ENCODE data around the gene SRSF5.
"Not testable (repeated sequence)": the region's sequence is repeated elsewhere in the genome, so short reads cannot be mapped to it uniquely, and the experiment has no call there.

The SRSF5 gene

GRCh38 chr14:69766984-69767368 lies at the start of gene SRSF5:
SRSF5 (plus strand) TSS chr14:69767142; CDS start chr14:69768157, 1,015 bp downstream.
- DNase-seq = peak; percentile 94

- not testable (repeated sequence) for DNase-seq
Measured at GRCh38 chr14:69718614-69719013, 48.3 kb upstream of the SRSF5 start.

- DNase-seq = no peak
Measured at GRCh38 chr14:69719501-69719951, 47.4 kb upstream of the SRSF5 start.

- no peak for DNase-seq
Measured at GRCh38 chr14:69720912-69721311, 46.0 kb upstream of the SRSF5 start.

DNA sequence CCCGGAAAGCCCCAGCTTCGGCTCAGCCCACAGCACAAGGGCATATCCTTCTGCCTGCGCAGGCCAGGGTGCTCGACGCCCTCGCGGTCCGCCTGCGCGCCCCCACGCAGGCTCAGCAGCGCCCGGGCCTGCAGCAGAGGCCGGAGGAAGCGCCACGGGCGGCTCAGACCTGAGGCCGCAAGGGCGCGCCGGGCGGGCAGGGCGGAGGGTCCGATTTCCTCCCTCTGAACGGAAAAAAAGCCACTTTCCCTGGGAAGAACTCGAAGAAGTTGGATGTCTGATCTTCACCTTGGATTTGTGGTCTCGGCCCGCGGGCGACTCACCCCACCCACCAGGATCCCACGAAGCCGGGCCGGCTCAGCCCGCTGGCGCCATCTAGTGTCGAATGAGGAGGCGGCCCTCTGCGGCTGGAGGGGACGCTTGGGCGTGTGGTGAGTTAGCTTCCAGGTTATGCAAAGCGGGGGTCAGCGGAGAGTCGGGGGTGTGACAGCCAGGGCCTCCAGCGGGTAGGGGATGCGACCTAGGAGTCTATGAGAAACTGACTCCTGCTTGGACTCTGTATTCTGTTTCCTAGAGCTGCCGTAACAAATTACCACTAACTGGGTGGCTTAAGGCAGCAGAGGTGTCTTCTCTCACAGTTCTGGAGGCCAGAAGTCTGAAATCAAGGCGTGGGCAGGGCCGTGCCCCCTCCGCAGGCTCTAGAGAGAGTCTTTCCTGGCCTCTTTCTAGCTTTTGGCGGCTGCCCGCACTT lies 40.0 kb upstream of the SRSF5 start:
- DNase-seq = peak; percentile 85

DNA sequence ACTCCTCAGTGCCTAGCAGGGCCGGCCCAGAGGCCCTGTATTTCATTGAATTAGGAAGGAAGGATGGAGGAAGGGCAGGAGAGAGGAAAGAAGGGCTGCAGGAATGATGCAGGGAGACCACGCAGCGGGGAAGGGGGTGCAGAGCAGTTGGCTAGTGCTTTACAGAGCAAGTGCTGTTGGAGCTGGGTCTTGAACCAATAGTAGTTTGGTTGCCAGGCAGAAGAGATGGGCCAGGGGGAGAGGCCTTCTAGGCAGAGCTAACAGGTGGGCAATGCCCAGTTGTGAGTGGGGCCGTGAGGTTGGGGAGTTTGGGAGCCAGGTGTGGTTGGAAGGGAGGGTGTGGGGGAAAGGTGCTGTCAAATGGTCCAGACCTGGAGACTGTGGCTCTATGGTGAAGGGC lies 39.1 kb upstream of the SRSF5 start:
- no peak for DNase-seq

- not testable (repeated sequence) for DNase-seq
Measured at GRCh38 chr14:69731919-69732598, 34.9 kb upstream of the SRSF5 start.

DNA sequence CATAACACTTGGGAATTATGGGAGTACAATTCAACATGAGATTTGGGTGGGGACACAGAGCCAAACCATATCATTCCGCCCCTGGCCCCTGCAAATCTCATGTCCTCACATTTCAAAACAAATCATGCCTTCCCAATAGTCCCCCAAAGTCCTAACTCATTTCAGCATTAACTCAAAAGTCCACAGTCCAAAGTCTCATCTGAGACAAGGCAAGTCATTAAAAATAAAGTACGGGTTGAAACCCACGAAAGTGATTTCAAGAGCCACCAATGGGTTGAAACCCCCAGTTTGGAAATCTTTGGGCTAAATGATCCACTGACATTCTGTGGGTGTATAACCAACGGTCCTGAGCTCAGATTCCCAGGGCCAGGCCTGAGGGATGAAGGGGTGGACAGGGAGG lies 30.5 kb upstream of the SRSF5 start:
- not testable (repeated sequence) for DNase-seq

- DNase-seq = no peak
Measured at GRCh38 chr14:69741055-69741454, 25.9 kb upstream of the SRSF5 start.

DNA sequence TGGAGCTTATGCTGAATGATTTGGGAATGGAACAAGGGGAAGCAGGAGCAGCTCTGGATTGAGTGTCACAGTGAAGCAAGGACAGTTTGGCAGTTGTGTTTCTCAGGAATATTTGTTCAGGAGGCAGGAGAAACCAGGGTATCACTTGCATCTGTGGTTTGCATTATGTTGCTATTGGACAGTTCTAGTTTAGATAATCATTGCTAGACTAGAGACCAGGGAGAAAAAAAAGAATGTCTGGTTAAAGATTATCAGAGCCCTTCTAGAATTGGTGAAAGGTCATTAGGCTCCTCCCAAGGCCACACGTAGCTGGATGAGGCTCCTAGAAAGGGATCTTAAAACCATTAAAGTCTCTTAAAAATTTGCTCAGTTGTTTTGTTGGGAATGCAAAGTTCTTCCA lies 17.0 kb upstream of the SRSF5 start:
- no peak for DNase-seq

- DNase-seq = no peak
Measured at GRCh38 chr14:69750495-69750894, 16.4 kb upstream of the SRSF5 start.

GRCh38 chr14:69752773-69753172 lies 14.2 kb upstream of the SRSF5 start:
- DNase-seq = no peak

DNA sequence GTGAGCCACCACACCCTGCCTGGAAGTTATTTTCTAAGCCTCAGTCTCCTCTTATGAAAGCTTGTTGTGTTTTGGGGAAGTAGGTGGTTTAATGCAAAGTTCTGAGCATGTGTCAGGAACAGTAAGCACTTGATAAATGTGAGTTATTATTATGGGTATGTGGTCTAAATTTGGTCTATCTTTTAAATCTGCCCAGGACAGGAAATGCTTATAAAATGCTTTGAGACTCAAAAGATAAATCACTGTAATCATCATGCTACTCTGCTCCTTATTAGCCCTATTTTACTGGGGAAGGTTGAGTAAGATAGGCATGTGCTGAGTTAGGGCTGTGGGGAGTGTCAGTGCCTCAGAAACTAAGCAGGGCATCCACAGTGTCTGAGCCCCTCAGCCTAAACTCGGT lies 13.1 kb upstream of the SRSF5 start:
- DNase-seq = no peak

DNA sequence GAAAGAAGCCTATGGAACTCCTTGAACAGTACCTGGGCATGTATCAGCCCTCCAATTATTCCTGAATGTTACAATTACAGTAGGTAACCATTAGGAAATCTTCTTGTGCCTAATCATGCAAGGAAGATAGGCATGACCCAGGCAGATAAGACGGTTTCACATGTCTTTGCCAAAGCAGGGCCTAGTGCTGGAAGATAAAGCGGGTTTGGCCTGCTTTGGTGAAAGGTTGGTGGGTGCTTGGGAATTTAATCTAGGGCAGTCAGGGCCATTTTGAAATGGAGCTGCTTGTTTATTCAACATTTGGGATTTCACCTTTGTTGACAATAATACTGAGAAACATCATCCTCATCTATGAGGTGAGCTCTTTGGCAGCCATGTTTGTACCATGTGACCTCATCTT lies 12.5 kb upstream of the SRSF5 start:
- no peak for DNase-seq

GRCh38 chr14:69755296-69755695 lies 11.6 kb upstream of the SRSF5 start:
- DNase-seq = no peak

GRCh38 chr14:69755784-69756183 lies 11.2 kb upstream of the SRSF5 start:
- DNase-seq = no peak

DNA sequence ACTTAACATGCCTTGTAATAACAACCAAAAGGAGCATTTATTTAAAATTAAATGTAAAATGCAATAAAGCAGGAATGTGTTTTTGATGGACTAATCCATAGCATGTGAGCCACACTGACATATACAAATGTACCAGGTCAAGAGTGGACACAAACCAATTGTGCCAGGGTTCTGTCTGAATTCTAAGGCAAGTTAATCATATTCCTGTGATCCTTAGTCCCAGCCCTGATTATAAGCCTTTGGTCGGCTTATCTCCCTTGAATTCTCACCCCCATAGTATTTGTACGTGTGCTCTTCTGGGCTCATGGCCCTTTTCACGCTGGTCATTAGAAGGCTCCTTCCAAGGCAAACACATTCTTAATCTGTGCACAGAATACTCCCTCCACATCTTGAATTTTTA lies 10.6 kb upstream of the SRSF5 start:
- DNase-seq = no peak

DNA sequence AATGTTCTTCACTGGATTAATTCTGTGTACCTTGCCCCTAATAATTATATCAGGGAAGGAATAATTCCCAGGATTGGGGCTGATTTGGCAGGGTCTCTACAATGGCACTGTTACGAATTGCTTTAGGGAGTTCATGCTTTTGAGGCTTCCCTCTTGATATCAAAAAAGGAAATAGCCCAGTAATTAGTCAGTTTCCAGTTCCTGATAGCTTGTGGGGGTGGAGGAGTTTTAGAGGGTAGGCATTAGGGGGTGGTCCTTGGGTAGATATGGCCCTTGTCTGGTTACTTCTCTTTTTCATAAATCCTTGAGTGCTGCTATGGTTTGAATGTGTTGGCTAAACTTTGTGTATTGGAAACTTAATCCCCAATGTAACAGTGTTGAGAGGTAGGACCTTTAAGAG lies 6.1 kb upstream of the SRSF5 start:
- no peak for DNase-seq

GRCh38 chr14:69763761-69764510 lies 3.0 kb upstream of the SRSF5 start:
- no peak for DNase-seq

DNA sequence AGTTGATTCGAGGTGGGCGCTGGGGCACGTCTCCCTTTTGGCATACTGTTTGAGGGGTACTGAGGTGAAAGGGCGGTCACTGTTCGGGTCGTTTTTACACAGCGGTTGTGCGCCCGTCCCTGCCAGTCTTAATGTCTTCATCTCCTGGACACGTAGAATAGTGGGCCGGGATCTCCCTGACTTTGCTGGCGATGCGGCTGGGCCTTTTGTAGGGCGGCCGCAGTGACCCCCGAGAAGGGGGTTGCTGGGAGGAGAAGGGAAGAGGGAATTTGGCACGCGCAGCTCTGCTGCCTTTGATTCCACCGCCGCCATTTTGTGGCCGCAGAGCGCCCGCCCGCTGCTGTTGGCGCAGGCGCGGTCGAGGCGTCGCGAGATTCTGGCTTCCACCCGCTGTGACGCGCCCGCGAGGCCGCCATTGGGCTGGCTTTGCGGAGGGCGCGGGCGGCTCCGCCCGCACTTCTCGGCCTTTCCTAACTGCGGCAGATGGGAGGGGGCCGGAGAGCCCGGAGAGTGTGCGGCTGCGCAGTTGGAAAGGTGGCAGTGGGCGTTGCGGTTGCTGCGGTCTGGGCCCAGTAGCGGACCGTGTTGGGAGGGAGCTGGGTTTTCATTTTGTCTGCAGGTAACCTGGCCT lies 542 bp downstream of the SRSF5 start:
- peak; percentile 95 for DNase-seq

DNA sequence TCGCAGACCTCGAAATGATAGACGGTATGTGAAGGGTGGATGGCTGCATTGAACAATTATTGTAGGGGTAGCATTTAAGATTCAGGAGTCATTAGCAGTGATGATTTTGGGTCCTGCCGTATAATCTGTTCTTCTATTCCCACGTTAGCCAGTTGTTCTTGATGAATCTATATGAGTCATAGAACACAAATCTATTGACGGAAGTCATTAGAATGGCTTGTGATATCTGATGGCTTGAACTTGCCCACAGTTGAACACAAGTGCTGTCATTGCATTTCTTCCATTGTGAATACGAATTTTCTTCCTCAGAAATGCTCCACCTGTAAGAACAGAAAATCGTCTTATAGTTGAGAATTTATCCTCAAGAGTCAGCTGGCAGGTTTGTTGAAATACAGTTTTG lies 1.9 kb downstream of the SRSF5 start:
- DNase-seq = no peak

- no peak for DNase-seq
Measured at GRCh38 chr14:69769623-69770022, 2.7 kb downstream of the SRSF5 start.

DNA sequence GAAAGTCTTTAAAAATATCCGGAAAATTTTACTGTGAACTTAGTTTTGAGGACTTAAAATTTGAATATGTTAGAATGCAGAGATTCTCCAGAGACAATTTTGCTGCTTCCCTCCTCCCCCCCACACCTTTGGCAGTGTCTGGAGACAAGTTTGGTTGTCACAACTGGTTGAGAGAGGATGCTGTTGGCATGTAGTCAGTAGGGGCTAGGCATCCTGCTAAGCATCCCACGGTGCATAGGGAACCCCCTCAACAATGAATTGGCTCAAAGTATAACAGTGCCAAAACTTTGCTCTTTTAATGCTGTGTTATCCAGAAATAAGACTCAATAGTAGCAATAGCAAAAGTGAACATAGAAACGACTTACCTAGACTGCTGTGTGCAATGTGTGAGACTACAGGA lies 3.6 kb downstream of the SRSF5 start:
- no peak for DNase-seq

All from activated naive CD4-positive, alpha-beta T cell treated with Interleukin-2 at 50 U/mL for 16 hours (primary cell).